HL-60/S4 treated with retinoic acid at 250 ng/mL for 4 days and 3 days (cell line): Measurements from ENCODE around the gene KCNQ1.

Experiments used
- in situ Hi-C: fragments of 300-500 bp; cut with MboI; formaldehyde crosslinking; loops from 2 replicates; pipeline ENCODE4 v1.7.0; 2022; ENCODE audit warnings: low sequenced_read_pairs

KCNQ1 gene

DNA sequence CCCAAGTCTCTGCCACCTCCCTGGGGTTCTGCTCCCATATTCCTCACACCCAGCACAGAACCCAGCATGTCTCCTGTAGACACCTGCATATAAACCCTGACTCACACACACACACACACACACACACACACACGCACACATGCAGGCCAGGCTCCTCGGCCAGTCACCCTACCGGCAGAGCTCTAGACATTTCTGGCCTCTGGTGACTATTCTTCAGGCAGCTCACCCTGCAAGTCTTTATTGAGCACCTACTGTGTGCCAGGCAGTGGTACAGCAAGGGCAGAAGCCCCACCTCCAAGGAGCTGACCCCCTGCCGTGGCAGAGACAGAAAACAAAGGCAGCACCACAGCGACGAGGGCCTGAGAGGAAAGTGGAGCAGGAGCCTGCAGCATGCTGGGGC, 390.5 kb downstream of the KCNQ1 start:
- in situ Hi-C loops = no loop called here

DNA sequence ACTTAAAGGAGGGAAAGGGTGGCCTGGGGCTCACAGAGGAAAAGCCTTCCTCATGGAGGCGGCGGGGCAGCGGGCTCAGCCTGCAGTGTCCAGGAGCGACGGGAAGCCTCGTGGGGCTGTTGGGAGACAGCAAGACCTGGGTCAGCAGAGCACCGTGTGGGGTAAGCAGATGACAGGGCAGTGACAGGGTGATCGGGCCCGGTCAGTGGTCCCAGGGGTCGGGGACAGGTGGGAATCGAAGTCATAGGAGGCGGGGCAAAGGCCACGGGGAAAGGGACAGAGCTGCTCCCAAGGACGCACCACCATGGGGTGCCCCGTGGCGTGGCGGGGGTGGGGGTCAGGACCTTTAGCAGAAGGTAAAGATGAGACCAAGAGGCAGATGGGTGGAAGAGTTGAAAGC, 390.9 kb downstream of the KCNQ1 start:
- in situ Hi-C loops = no loop called here

DNA sequence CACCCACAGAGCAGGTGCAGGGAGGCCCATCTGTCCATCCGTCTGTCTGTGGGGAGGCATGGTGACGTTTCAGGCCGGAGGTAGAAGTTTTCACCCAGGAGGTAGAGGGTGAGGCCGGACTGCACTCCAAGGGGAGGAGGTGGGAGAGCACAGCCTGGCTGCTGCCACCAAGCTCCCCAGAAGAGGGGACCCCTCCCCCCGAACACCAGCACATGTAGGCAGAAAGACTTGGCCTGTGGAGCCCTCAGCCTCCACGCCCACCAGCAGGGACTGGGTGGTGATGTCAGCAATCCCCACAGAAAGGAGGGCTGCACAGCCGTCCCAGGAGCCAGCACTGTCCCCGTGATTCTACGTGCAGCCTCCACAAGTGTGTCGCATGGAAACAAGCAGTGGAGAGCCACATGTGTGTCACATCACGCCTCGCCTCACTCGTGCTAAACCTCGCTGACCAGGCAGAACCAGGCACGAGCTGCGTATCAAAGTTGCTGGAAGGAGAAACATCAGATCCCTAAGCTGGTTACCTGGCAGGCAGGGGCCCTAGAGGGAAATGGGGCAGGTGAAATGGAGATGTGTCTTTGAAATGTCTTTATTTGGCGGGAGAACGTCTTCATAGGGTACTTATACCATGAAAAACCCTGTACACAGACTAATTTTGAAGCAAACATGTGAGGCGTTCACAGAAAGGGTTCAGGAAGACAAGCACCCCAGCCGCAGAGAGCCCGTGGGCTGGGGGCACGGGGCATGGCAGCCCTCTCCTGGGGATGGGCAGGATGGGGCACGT, 391.7 kb downstream of the KCNQ1 start:
- in situ Hi-C loops = no loop called here

DNA sequence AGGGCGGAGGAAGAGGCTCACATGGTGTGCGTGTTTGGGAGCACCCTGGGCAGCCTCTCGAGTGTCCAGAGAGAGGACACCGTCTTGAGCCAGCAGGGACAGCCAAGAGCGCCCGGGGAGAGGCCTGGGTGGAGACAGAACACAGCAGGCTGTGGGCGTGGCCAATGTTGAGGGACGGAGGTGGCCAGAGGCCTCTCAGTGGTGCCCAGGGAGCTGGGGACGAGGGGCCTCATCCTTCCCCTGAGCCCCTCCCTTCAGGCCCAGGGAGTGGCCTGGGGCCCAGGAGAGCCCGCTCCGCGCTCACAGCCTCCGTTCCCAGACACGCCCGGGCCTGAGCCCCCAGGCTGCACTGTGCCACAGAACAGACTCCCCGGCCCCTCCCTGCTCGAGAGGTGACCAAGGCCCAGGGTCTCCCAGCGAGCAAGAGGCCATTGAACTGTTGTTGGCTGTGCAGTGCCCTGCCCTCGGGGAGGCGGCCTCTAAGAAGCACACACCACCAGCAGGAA, 392.3 kb downstream of the KCNQ1 start:
- in situ Hi-C loops = no loop called here

DNA sequence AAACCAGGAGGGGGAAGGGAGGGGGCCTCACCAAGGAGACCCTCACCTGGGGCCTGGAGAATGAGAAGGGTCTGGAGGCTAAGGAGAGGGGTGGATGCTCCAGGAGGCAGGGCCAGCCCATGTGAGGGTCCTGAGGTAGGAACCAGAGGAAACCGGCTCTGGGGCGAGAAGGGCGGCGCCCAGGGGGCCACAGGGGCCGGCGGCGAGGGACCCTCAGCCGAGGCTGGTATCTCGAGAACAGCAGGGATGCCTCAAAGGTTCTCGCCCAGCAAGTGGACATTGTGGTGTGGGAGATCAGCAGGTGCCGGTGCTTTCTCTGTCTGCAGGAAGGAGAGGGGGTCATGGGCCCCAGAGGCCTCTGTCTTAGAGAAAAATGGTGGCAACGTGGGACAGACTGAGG, 392.8 kb downstream of the KCNQ1 start:
- in situ Hi-C loops = no loop called here

DNA sequence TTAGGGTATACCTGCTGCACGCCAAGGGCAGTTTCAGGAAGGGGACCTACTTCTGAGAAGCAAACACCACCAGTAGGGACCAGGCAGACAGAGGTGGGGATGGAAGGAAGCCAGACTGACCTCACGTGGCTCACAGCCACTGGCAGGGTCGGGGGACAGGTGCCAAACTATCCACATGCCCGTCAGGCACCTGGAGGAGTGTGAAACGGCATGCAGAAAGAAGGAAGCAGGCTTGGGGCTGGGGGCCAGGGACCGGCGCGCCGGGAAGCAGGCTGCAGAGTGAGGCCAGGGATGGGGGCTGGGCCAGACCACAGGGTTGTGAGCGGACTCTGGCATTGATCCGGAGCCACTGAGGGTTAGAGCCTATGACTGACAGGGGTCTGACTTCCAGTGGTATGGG, 393.3 kb downstream of the KCNQ1 start:
- in situ Hi-C loops = no loop called here

DNA sequence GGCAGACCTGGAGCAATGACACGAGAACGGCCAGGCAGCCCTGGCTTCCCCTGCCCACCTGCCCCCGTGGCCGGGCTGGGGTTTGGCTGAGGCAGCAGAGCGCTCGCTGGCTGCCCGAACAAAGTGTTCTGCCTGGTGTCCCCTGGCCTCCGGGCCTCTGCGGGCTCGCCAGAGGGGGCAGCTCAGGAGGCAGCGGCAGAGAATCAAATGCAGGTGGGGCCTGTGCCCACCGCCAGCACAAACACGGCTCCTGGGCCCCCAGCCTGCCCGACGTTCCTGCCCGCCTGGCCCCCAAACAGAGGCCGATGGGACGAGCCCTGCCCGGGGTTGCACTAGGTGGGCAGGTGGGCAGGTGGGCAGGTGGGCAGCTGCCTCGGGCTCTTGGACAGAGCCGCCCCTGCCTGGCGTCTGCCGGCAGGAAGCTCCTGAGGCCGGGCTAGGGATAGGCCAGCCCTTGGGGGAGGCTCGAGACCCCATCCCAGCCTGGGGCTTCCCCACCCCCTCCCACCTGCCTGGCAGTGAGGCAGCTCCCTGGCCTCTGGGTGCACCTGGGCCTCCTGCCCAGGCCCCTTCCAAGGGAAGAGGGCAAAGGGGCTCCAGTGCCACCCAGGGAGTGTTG, 394.0 kb downstream of the KCNQ1 start:
- in situ Hi-C loops = no loop called here

DNA sequence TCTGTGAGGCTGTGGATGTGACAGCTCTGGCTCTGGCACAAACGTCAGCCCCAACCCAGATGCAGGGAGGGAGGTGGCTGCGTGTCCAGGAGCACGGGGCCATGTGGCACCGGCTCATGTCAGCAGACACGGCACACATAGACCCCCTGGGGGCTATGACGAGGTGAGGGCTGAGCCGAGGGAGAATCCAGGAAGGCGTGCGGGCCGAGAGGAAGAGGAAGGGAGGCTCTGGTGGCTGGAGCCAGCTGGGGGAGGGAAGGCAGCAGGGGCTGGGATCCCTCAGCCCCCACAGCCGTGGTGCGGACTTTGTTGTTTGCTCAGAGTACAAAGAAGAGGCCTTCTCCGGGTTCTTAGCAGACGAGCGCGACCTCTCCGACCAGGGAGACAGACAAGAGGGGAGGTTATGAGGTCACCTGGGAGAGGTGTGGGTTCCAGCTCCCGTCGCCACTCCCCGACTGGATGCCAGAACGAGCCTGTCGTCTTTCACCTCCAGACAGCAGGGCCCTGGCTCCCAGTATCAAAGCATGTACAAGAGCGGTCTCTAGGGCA, 394.7 kb downstream of the KCNQ1 start:
- in situ Hi-C loops = no loop called here

DNA sequence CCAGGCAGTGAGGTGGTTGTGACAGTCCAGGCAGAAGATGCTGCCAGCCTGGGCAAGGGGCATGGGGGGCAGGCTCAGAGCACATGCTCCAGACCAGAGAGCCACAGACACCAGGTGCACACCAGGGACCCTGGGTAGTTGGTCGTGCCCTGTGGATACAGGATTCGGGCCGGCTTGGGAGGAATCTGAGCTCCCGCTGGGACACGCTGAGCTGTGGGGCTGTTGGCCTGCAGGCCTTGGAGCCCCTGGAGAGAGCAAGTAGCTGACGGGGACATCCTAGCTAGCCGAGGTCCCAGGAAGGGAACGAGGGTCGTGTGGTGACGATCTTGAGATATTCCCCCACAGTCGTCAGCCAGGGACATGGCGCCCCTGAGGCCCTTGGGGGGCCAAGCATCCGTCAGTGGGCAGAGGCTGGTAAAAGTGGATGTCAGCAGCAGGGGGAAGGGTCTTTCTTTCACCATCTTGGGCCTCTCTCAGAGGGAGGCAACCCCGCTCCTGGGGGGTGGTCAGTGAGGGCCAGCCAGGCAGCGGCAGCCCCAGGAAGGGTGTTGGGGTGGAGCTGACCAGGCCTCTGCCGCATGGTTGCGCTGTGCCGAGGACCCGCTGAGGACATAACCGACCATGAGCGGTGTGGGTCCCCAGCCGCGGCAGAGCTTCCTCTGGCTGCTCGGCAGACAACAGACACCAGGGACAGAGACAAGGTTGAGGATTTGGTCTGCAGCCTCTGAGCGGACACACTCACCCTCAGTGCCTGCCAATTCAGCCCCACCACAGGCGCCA, 396.8 kb downstream of the KCNQ1 start:
- in situ Hi-C loops = no loop called here

DNA sequence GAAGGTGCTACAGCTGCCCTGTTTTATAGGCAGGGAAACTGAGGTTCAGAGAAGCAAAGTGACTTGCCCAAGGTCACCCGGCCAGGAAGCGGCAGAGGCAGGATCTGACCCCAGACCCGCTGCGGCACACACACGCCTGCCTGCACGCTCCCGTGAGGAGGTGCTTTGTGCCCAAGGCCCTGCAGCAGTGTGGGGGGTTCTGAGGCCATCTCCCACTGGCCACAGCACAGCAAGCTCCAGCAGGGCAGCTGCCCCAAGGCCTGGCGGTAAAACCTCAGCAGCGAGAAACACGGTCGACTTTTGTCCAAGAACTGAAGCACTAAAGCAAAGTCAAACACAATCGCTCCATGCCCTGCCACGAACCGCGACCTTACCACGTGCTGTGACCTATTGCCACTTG, 398.1 kb downstream of the KCNQ1 start:
- in situ Hi-C loops = no loop called here

DNA sequence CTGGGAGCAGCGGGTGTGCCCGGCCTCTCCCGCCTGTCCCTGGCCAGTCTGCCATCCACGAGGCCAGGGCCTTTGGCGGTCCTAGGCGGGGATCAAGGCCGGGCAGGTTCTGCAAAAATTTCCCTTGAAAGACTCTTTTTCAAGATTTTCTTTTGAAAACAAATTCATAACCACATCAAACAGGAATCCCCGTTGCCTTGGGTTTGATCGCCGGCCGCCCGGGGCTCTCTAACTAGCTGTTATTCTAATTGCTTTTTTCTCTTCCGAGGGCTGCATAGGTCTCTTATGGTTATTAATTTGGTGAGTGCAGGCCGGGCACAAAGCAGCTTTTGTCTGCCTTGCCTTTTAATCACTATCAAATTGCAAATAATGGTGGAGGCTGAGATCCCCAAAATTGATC, 398.7 kb downstream of the KCNQ1 start:
- in situ Hi-C loops = no loop called here

DNA sequence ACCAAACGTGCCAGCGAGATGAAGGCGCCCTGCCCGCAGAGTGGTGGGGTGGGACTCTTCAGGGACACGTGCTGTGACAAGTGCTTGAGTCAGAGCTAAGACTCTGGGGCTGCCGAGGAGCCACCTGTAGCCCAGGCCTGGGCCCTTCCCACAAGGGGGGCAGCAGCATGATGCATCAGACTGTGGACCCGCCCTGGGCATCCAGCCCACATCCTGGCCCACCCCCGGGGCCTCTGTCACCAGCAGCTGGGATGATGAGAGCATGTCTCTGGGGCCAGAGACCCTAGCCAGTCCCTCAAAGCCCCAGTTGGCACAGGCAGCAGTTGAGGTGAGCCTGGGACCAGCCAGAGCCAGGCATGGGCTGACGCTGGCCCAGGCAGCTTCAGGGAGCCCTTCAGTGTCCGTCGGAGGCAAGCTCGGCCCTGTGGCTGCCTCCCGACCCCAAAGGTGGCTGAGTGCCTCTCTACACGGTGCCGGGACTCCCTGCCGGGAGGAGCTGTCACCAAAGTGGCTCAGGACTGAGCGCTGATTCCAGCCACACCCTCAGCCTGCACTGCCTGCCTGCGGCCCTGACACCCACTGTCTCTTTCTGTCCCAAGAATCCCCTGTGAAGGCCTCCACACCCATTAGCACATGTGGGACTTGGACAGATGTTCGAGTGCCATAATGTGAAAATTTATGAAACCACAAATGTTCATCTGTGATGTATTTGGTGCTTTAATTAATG, 399.5 kb downstream of the KCNQ1 start:
- in situ Hi-C loops = no loop called here

DNA sequence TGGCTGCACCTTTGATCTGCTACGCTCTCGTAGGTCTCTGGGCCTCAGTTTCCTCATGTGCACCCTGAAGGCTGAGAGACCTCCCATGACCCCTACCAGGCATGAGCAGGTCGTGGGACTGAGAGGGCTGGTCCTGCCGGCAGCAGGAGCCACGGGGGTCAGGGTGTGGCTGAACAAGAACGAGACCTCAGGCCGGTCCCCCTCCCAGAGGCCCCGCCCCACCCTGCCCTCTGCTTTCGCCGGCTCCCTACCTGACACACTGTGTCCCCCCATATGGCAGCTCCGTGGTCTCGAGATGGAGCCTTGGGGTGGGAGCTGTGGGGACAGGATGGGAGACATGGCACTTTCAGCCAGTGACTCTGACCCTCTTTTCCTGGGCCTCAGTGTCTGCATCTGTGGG, 400.2 kb downstream of the KCNQ1 start:
- in situ Hi-C loops = no loop called here

DNA sequence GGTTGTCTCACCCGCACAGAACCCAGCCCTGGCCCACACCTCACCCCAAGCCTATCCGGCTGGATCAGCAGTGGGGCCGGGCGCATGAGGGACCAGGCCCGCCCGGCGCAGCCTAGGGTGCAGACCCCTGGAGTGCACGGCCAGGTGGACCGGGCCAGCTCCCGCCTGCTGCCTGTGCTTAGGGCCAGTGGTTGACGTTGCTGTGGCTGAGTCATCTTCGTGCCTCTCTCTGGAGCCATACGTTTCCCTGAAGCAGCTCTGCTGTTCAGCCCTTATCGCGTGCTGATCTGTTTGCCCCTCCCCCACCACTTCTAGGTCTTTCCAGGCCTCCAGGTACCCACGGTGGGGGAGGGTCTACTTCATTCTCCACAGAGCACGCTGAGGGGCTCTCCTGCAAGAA, 401.2 kb downstream of the KCNQ1 start:
- in situ Hi-C loops = no loop called here

DNA sequence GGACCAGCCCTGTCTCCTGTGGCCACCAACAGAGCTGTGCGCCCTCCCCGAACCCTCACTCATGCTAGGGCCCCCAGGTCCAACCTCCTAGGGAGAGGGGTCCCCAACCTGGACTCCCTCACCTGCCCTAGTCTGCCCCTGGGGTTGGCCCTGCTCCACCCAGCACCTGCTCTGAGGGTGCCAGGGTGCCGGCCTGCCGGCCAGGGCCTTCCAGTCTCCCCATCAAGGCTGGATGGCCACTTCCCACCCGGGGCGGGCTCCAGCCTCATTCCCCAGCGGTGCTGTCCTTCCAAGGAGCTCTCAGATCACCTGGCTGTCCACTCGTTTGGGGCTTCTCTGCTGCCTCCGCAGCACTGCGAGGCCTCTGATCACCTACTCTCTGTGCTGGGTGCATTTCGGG, 401.7 kb downstream of the KCNQ1 start:
- in situ Hi-C loops = no loop called here

DNA sequence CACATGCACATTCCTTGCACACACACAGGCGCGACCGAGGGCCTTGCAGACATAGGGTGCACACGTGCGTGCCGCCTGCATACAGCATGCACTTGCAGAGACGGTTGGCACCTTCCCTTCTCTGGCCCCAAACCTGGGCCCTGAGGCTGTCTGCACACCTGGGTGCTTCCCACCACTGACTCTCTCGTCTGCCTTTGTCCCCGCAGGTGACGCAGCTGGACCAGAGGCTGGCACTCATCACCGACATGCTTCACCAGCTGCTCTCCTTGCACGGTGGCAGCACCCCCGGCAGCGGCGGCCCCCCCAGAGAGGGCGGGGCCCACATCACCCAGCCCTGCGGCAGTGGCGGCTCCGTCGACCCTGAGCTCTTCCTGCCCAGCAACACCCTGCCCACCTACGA, 402.8 kb downstream of the KCNQ1 start:
- in situ Hi-C loops = no loop called here

DNA sequence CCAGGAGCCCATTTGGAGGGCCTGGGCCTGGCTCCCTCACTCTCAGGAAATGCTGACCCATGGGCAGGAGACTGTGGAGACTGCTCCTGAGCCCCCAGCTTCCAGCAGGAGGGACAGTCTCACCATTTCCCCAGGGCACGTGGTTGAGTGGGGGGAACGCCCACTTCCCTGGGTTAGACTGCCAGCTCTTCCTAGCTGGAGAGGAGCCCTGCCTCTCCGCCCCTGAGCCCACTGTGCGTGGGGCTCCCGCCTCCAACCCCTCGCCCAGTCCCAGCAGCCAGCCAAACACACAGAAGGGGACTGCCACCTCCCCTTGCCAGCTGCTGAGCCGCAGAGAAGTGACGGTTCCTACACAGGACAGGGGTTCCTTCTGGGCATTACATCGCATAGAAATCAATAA, 403.7 kb downstream of the KCNQ1 start:
- in situ Hi-C loops = no loop called here

DNA sequence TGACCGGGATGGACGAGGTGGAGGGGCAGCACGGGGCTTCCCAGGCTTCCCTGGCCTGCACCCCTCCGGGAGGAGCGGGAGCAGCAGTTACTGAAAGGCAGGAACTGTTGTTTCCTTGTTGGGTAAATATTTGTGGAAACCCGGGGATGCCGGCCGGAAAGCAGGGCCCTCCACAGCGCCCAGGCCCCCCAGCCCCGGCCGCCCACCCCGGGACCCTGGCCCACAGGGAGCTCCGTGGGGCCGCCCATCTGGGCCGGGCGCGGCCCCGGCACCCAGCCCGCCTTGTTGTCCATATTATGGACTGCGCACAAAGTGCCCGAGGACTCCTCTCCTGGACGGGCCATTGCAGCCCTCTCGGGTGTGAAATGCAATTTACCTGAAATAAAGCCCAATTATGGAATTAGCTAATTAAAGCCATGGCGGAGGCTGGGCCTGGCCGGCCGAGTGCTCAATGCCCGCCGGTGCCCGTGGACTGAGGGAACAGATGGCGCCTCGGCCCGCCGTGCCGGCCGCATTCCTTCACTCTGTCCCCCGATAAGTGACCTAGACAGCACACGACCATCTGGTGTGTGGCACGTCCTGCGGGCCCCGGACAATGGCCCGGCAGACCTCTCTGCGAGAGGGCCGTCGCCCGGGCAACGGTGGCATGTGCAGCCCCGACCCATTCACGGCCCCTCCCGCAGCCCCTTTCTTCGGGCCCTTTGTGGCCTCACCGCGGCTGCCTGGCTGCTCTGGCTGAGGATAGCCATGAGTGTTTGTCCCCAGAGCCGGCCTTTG, 405.4 kb downstream of the KCNQ1 start:
- in situ Hi-C loops = no loop called here

DNA sequence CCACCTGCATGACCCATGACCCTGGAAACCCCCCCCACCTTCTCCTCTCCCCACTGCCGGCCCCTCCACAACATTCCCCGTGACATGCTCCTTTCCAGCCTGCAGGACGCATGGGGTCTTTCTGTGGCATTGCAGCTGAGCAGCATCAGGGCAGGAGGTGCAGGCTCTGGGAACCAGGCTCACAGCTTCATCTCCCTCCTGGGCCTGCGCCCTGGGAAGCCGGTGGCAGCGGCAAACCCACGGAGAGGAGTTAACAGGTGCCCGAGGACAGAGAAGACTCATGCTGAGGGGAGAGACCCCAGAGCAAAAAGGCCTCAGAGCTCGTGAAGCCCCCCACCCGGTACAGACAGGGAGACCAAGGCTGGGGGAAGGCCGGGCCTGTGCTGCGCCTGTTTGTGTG, 408.6 kb downstream of the KCNQ1 start:
- in situ Hi-C loops = no loop called here

DNA sequence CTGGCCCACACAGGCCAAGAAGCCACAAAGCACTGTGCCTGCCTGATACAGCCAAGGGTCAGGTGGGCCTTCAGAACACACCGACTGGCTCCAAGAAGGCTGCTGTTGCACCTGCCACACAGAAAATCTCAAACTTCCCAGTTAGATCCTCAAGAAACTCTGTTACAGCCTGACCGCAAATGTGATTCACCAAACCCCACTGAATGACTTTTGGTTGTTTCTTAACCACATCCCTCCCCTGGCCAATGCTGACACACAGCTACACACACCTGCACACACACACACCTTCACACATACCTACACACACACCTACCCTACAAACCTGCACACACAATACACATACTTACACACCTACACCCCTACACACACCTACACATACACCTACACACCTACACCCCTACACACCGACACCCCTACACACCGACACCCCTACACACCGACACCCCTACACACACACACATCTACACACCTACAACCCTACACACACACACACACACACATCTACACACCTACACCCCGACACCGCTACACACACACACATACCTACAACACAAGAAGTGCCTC, 409.3 kb downstream of the KCNQ1 start:
- in situ Hi-C loops = no loop called here
